Ishikawa (cell line): ENCODE results near the gene ASH1L.

Experiments used
- CEBPB ChIP-seq: IDR thresholded peaks from 2 replicates; pipeline ENCODE4 v1.6.1; 2012
- CREB1 ChIP-seq: IDR thresholded peaks from 2 replicates; pipeline ENCODE4 v1.6.1; 2012; ENCODE audit warnings: low read depth
- EGR1 ChIP-seq: IDR thresholded peaks from 2 replicates; pipeline ENCODE4 v1.6.1; 2012
- EP300 ChIP-seq: IDR thresholded peaks from 2 replicates; pipeline ENCODE4 v1.6.1; 2012; ENCODE audit warnings: borderline replicate concordance
- FOXM1 ChIP-seq: IDR thresholded peaks from 2 replicates; pipeline ENCODE4 v1.6.1; 2012; ENCODE audit warnings: low read depth, borderline replicate concordance
- TAF1 ChIP-seq: IDR thresholded peaks from 2 replicates; pipeline ENCODE4 v1.6.1; 2012; ENCODE audit warnings: low read depth, mild to moderate bottlenecking
- TCF12 ChIP-seq: IDR thresholded peaks from 2 replicates; pipeline ENCODE4 v1.6.1; 2012; ENCODE audit warnings: low read depth
- TEAD4 ChIP-seq: IDR thresholded peaks from 2 replicates; pipeline ENCODE4 v1.6.1; 2012
- USF1 ChIP-seq: IDR thresholded peaks from 2 replicates; pipeline ENCODE4 v1.6.1; 2012
- ZBTB7A ChIP-seq: IDR thresholded peaks from 2 replicates; pipeline ENCODE4 v1.6.1; 2012; ENCODE audit warnings: low read depth
- TF ChIP-seq, protein P1 (sequence below): IDR thresholded peaks from 2 replicates; pipeline ENCODE4 v1.6.1; 2012
- TF ChIP-seq, protein P2 (sequence below): IDR thresholded peaks from 2 replicates; pipeline ENCODE4 v1.6.1; 2012; ENCODE audit warnings: low read depth, mild to moderate bottlenecking

DNA sequence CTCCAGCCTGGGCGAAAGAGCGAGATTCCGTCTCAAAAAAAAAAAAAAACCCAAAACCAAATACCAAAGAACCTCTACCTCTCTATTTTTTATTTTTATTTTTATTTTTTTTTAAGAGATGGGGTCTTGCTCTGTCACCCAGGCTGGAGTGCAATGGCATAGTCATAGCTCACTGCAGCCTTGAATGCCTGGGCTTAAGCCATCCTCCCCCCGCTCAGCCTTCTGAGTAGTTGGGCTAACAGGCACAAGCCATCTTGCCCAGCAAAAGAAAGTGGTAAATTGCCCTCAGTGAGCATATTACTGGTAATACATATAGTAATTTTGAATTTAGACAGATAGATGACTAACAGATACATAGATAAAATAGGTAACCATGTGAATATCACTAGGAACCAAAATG is 77.4 kb downstream of the ASH1L start:
- TF ChIP-seq USF1 (no peak), EP300 (no peak), CEBPB (no peak), TAF1 (no peak), FOXM1 (no peak), TCF12 (no peak), CREB1 (no peak), TEAD4 (no peak), EGR1 (no peak), ZBTB7A (no peak)
- TF ChIP-seq, protein P1, sequence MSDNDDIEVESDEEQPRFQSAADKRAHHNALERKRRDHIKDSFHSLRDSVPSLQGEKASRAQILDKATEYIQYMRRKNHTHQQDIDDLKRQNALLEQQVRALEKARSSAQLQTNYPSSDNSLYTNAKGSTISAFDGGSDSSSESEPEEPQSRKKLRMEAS = no peak
- TF ChIP-seq, protein P2, sequence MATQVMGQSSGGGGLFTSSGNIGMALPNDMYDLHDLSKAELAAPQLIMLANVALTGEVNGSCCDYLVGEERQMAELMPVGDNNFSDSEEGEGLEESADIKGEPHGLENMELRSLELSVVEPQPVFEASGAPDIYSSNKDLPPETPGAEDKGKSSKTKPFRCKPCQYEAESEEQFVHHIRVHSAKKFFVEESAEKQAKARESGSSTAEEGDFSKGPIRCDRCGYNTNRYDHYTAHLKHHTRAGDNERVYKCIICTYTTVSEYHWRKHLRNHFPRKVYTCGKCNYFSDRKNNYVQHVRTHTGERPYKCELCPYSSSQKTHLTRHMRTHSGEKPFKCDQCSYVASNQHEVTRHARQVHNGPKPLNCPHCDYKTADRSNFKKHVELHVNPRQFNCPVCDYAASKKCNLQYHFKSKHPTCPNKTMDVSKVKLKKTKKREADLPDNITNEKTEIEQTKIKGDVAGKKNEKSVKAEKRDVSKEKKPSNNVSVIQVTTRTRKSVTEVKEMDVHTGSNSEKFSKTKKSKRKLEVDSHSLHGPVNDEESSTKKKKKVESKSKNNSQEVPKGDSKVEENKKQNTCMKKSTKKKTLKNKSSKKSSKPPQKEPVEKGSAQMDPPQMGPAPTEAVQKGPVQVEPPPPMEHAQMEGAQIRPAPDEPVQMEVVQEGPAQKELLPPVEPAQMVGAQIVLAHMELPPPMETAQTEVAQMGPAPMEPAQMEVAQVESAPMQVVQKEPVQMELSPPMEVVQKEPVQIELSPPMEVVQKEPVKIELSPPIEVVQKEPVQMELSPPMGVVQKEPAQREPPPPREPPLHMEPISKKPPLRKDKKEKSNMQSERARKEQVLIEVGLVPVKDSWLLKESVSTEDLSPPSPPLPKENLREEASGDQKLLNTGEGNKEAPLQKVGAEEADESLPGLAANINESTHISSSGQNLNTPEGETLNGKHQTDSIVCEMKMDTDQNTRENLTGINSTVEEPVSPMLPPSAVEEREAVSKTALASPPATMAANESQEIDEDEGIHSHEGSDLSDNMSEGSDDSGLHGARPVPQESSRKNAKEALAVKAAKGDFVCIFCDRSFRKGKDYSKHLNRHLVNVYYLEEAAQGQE = no peak
